IMR-90 (cell line): ENCODE measurements around the gene C2CD4C.

Experiments used
- CEBPB ChIP-seq: IDR thresholded peaks from 2 replicates; pipeline ENCODE4 v1.6.1; 2012; ENCODE audit warnings: low read depth, low read length, improper control_type of control experiment
- CTCF ChIP-seq: conservative IDR thresholded peaks from 2 replicates; pipeline ENCODE4 v1.5.1; 2012; ENCODE audit warnings: mild to moderate bottlenecking, low read depth, low read length, improper control_type of control experiment
- POLR2A ChIP-seq: IDR thresholded peaks from 2 replicates; pipeline ENCODE4 v1.6.1; 2012; ENCODE audit warnings: mild to moderate bottlenecking, low read depth, low read length
- SMC3 ChIP-seq: fragments of 150-350 bp; IDR thresholded peaks from 2 replicates; pipeline ENCODE4 v1.6.1; 2016; ENCODE audit warnings: low read depth, mild to moderate bottlenecking, antibody characterized with exemption, low read length, moderate library complexity

GRCh38 chr19:410243-410781 is 1.4 kb upstream of the C2CD4C start:
- TF ChIP-seq CTCF (no peak), SMC3 (no peak), POLR2A (no peak), CEBPB (no peak)
